HFFc6 (cell line): ENCODE measurements around the gene KCNMA1. TPM values are rescaled to one million over a fixed set of nuclear protein-coding genes. Genes with fewer than 3 reads are reported as not detected.

Experiments
- DNase-seq: peaks from one replicate; pipeline ENCODE4 v3.0.0-alpha.2; 2018
- H3K27ac Mint-ChIP-seq: 2 replicates; pipeline ENCODE4 v1.8.0; 2020; ENCODE audit warnings: mild to moderate bottlenecking, mixed read lengths
- H3K27me3 Mint-ChIP-seq: 2 replicates; pipeline ENCODE4 v1.8.0; 2021; ENCODE audit warnings: mild to moderate bottlenecking, moderate library complexity, mixed read lengths; ENCODE audit not compliant: insufficient read depth
- H3K36me3 Mint-ChIP-seq: 2 replicates; pipeline ENCODE4 v1.8.0; 2021; ENCODE audit warnings: low read depth, mixed read lengths
- H3K4me1 Mint-ChIP-seq: 2 replicates; pipeline ENCODE4 v1.8.0; 2020; ENCODE audit warnings: low read depth, mixed read lengths
- H3K4me3 Mint-ChIP-seq: 2 replicates; pipeline ENCODE4 v1.8.0; 2020; ENCODE audit warnings: mild to moderate bottlenecking, moderate library complexity, mixed read lengths
- H3K9me3 Mint-ChIP-seq: 2 replicates; pipeline ENCODE4 v1.8.0; 2020; ENCODE audit warnings: mild to moderate bottlenecking, mixed read lengths
- CTCF ChIP-seq: fragments of 200-600 bp; sonication (generic); IDR thresholded peaks from 2 replicates; pipeline ENCODE4 v1.5.0; 2021; ENCODE audit warnings: antibody characterized with exemption, mild to moderate bottlenecking
- total RNA-seq, 6 experiments: library from RNA; stranded (reverse); fragmentation: NEBNext Ultra II Directional; extraction: Animal tissue kit (Norgen Biotek cat#: 25700); gene quantifications; 2 replicates in 1 of 6; 3 replicates in 5 of 6; pipeline ENCODE4 v1.2.3, GENCODE V29; 2021

The KCNMA1 gene
- total RNA-seq, 6 experiments from 2014 or later = 87.1 to 191 (median 93.5) TPM

GRCh38 chr10:77678146-77678545 is 40.5 kb upstream of the KCNMA1 start:
- Mint-ChIP-seq H3K4me1 (peaks cover 8% of the 10 kb centered on the region), H3K9me3 (no peaks in the 10 kb centered on the region), H3K4me3 (no peak overlapping the region), H3K36me3 (no peaks in the 10 kb centered on the region), H3K27me3 (peaks cover 35% of the 10 kb centered on the region; the same call in 1 of the 2 replicates), H3K27ac (no peak overlapping the region)
- DNase-seq = no peak
- TF ChIP-seq CTCF = no peak

- no peak for DNase-seq
- H3K27ac Mint-ChIP-seq = no peak overlapping the region
- no peaks in the 10 kb centered on the region for H3K9me3 Mint-ChIP-seq
- peaks cover 12% of the 10 kb centered on the region for H3K4me1 Mint-ChIP-seq
- TF ChIP-seq CTCF = no peak
- H3K36me3 Mint-ChIP-seq = no peaks in the 10 kb centered on the region
- peaks cover 23% of the 10 kb centered on the region for H3K27me3 Mint-ChIP-seq
- H3K4me3 Mint-ChIP-seq = no peak overlapping the region
These were observed 37.7 kb upstream of the KCNMA1 start for GRCh38 chr10:77675347-77675746.

- Mint-ChIP-seq H3K36me3 (no peaks in the 10 kb centered on the region), H3K9me3 (no peaks in the 10 kb centered on the region), H3K27me3 (peaks cover 16% of the 10 kb centered on the region)
These were observed 36.0 kb upstream of the KCNMA1 start for GRCh38 chr10:77673515-77674140.

GRCh38 chr10:77673101-77673500 is 35.5 kb upstream of the KCNMA1 start:
- no peaks in the 10 kb centered on the region for H3K36me3 Mint-ChIP-seq
- no peak overlapping the region for H3K4me3 Mint-ChIP-seq
- peak; percentile 61 for DNase-seq
- H3K27ac Mint-ChIP-seq = no peak overlapping the region
- no peak for TF ChIP-seq CTCF
- H3K4me1 Mint-ChIP-seq = peaks cover 19% of the 10 kb centered on the region
- H3K9me3 Mint-ChIP-seq = no peaks in the 10 kb centered on the region
- H3K27me3 Mint-ChIP-seq = peaks cover 13% of the 10 kb centered on the region

More at GRCh38 chr10:77673515-77674140, 36.0 kb upstream of the KCNMA1 start:
- Mint-ChIP-seq H3K27ac (no peak overlapping the region), H3K4me3 (no peak overlapping the region), H3K4me1 (peaks cover 19% of the 10 kb centered on the region)
- no peak for TF ChIP-seq CTCF
- DNase-seq = no peak

- Mint-ChIP-seq H3K27me3 (peaks cover 14% of the 10 kb centered on the region), H3K4me3 (no peak overlapping the region), H3K4me1 (peaks cover 22% of the 10 kb centered on the region), H3K36me3 (no peaks in the 10 kb centered on the region), H3K27ac (no peak overlapping the region), H3K9me3 (no peaks in the 10 kb centered on the region)
- no peak for TF ChIP-seq CTCF
- no peak for DNase-seq
These were observed 34.1 kb upstream of the KCNMA1 start for GRCh38 chr10:77671594-77672252.
